Keratinocyte (primary cell): Measurements from ENCODE around the gene MAP3K5.

Experiments used
- CTCF ChIP-seq, 3 experiments: IDR thresholded peaks in 1 of 3; conservative IDR thresholded peaks in 1 of 3; optimal IDR thresholded peaks in 1 of 3; 2 replicates in 2 of 3; 3 replicates in 1 of 3; pipeline versions ENCODE3 to v1.5.1; 2011; ENCODE audit warnings: low read length in 3 of 3, mild to moderate bottlenecking in 3 of 3, moderate library complexity in 2 of 3, control low read depth in 1 of 3, inconsistent platforms in 1 of 3; ENCODE audit not compliant: insufficient read depth in 2 of 3; ENCODE audit errors: extremely low read depth in 1 of 3
- EZH2 ChIP-seq: IDR thresholded peaks from one replicate; pipeline ENCODE4 v1.6.1; 2012; ENCODE audit warnings: inconsistent platforms, mild to moderate bottlenecking, low read length, moderate library complexity

- TF ChIP-seq CTCF (optimal IDR thresholded peaks at IDR 0.05 in 1 of 3, IDR thresholded peaks at IDR 0.05 in 1 of 3, conservative IDR thresholded peaks at IDR 0.05 in 1 of 3; ENCODE audit: extremely low read depth in 1 of 3, insufficient read depth in 2 of 3, low read length in 3 of 3) (no peak), EZH2 (no peak)
Measured at GRCh38 chr6:136591617-136592016, 200.7 kb downstream of the MAP3K5 start.
